Measurements from ENCODE around the gene PHETA2.
A peak's percentile ranks its signal among the peaks of the same experiment; 100 is the strongest.
"Not testable (repeated sequence)": the region's sequence is repeated elsewhere in the genome, so short reads cannot be mapped to it uniquely, and the experiment has no call there.

PHETA2 gene

GRCh38 chr22:42101199-42101598, 27.2 kb downstream of the PHETA2 start:
- H3K27ac ChIP-seq (ENCODE audit: insufficient read depth in 1 of 2, low read depth in 1 of 2, low read length in 2 of 2, poor library complexity in 1 of 2, severe bottlenecking in 2 of 2): no peak overlapping the region
- peak in 2 of 3 donors; percentile 59 to 61 for DNase-seq
- POLR2A ChIA-PET: interaction anchor here (0.6 kb wide), 1 partner anchor 23 kb away, joined by 4 read pairs; no protein-coding TSS in a partner anchor
- no peaks in the 10 kb centered on the region for H3K27me3 ChIP-seq (replicated peaks in 2 of 5; ENCODE audit: control insufficient read depth in 4 of 5, insufficient read depth in 5 of 5, low read length in 4 of 5)
- H3K9me3 ChIP-seq (ENCODE audit: control extremely low read depth in 1 of 5, control insufficient read depth in 4 of 5, insufficient read depth in 2 of 5, low read depth in 1 of 5, low read length in 4 of 5): peaks cover 12 to 63% (median 30%) of the 10 kb centered on the region in 5 experiments
- WGBS (ENCODE audit: insufficient coverage): no CpG with 5 or more reads among the region's 3 CpGs
- H3K4me1 ChIP-seq (ENCODE audit: control extremely low read depth in 1 of 4, control insufficient read depth in 4 of 4, insufficient read depth in 4 of 4, low read length in 3 of 4): no peaks in the 10 kb centered on the region
- CTCF ChIA-PET: interaction anchor here (1.5 to 2.6 kb wide), 2 partner anchors 11 kb away, joined by 6 to 9 read pairs; partner anchors contain the start of gene NDUFA6
- peak overlapping the region in 1 of 7 experiments; percentile 5 for H3K4me3 ChIP-seq (ENCODE audit: control insufficient read depth in 1 of 7, extremely low read depth in 1 of 7, insufficient read depth in 4 of 7, low read depth in 2 of 7, low read length in 6 of 7)
- peaks cover 0 to 16% (median 3%) of the 10 kb centered on the region in 4 experiments for H3K36me3 ChIP-seq (ENCODE audit: control insufficient read depth in 4 of 4, insufficient read depth in 4 of 4, low read length in 3 of 4)

- Histone ChIP-seq H3K4me3 (ENCODE audit: control insufficient read depth in 1 of 7, extremely low read depth in 1 of 7, insufficient read depth in 4 of 7, low read depth in 2 of 7, low read length in 6 of 7) (peak overlapping the region in 1 of 7 experiments; percentile 33), H3K9me3 (ENCODE audit: control extremely low read depth in 1 of 5, control insufficient read depth in 4 of 5, insufficient read depth in 2 of 5, low read depth in 1 of 5, low read length in 4 of 5) (peaks cover 9 to 57% (median 26%) of the 10 kb centered on the region in 5 experiments), H3K36me3 (ENCODE audit: control insufficient read depth in 4 of 4, insufficient read depth in 4 of 4, low read length in 3 of 4) (peaks cover 0 to 10% (median 1%) of the 10 kb centered on the region in 4 experiments)
- CTCF ChIA-PET: interaction anchor here (0.7 to 1.9 kb wide), 4 partner anchors 13 to 136 kb away, joined by 3 to 4 read pairs (median 3); partner anchors contain the start of gene CYP2D6
- POLR2A ChIA-PET; H3K27ac ChIP-seq (ENCODE audit: insufficient read depth in 1 of 2, low read depth in 1 of 2, low read length in 2 of 2, poor library complexity in 1 of 2, severe bottlenecking in 2 of 2); DNase-seq; H3K4me1 ChIP-seq (ENCODE audit: control extremely low read depth in 1 of 4, control insufficient read depth in 4 of 4, insufficient read depth in 4 of 4, low read length in 3 of 4); H3K27me3 ChIP-seq (replicated peaks in 2 of 5; ENCODE audit: control insufficient read depth in 4 of 5, insufficient read depth in 5 of 5, low read length in 4 of 5): not testable (repeated sequence)
- 98% methylated on average over 6 of the region's 6 CpGs for WGBS (ENCODE audit: insufficient coverage)
These were observed 30.3 kb downstream of the PHETA2 start for GRCh38 chr22:42104332-42104860.

DNA sequence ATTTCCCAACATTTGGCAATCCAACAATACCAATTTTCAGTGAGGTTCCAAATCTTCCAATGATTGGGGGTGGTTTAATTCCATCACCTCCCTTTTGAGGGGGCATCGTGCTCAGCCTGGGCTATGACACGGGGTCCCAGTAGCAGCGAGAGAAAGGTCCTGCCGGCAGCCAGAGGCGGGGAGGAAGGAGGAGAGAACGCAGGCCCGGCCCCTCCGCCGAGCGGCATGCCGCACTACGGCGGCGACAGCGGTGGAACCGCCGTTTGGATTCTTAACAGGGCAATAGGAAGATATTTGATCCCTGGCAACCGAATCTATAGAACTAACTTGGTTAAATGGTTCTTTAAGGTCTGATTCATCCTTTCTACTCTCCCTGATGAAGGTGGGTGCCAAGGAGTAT, 34.8 kb downstream of the PHETA2 start:
- no peak for DNase-seq
- no peak overlapping the region for H3K4me3 ChIP-seq (ENCODE audit: control insufficient read depth in 1 of 7, extremely low read depth in 1 of 7, insufficient read depth in 4 of 7, low read depth in 2 of 7, low read length in 6 of 7)
- 96% methylated on average over 5 of the region's 18 CpGs for WGBS (ENCODE audit: insufficient coverage)
- H3K9me3 ChIP-seq (ENCODE audit: control extremely low read depth in 1 of 5, control insufficient read depth in 4 of 5, insufficient read depth in 2 of 5, low read depth in 1 of 5, low read length in 4 of 5): peaks cover 0 to 29% (median 13%) of the 10 kb centered on the region in 5 experiments
- no peak overlapping the region for H3K27ac ChIP-seq (ENCODE audit: insufficient read depth in 1 of 2, low read depth in 1 of 2, low read length in 2 of 2, poor library complexity in 1 of 2, severe bottlenecking in 2 of 2)
- ChIA-PET CTCF (interaction anchor here (1.6 to 5.0 kb wide), 2 partner anchors 18 to 28 kb away, joined by 3 to 18 read pairs; partner anchors contain the start of gene NDUFA6), POLR2A (no interaction called here)
- no peaks in the 10 kb centered on the region for H3K4me1 ChIP-seq (ENCODE audit: control extremely low read depth in 1 of 4, control insufficient read depth in 4 of 4, insufficient read depth in 4 of 4, low read length in 3 of 4)
- peaks cover 0 to 8% (median 1%) of the 10 kb centered on the region in 4 experiments for H3K36me3 ChIP-seq (ENCODE audit: control insufficient read depth in 4 of 4, insufficient read depth in 4 of 4, low read length in 3 of 4)
- no peaks in the 10 kb centered on the region for H3K27me3 ChIP-seq (replicated peaks in 2 of 5; ENCODE audit: control insufficient read depth in 4 of 5, insufficient read depth in 5 of 5, low read length in 4 of 5)

DNA sequence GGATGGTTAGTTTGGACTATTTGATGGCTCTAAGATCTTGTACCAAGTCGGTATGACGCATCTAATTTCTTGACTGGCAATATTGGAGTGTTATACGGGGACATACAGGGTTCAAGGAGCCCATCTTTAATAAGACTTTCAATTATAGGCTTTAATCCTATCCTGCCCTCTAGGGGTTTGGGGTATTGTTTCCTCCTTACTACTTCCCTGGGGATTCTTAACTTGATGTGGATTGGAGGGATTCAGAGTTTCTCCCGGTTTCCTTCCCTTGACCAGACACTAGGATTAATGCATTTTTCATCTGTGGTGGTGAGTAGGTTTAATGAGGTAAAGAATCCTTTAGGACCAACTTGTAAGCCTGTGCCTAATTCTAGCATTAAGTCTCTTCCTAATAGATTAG, 37.8 kb downstream of the PHETA2 start:
- DNase-seq: no peak
- POLR2A ChIA-PET: no interaction called here
- no peaks in the 10 kb centered on the region for H3K27me3 ChIP-seq (replicated peaks in 2 of 5; ENCODE audit: control insufficient read depth in 4 of 5, insufficient read depth in 5 of 5, low read length in 4 of 5)
- H3K36me3 ChIP-seq (ENCODE audit: control insufficient read depth in 4 of 4, insufficient read depth in 4 of 4, low read length in 3 of 4): peaks cover 0 to 6% (median 0%) of the 10 kb centered on the region in 4 experiments
- CTCF ChIA-PET: interaction anchor here (1.1 to 5.0 kb wide), 8 partner anchors 19 to 147 kb away, joined by 3 to 18 read pairs (median 7); partner anchors contain the start of gene NDUFA6
- peaks cover 0 to 30% (median 11%) of the 10 kb centered on the region in 5 experiments for H3K9me3 ChIP-seq (ENCODE audit: control extremely low read depth in 1 of 5, control insufficient read depth in 4 of 5, insufficient read depth in 2 of 5, low read depth in 1 of 5, low read length in 4 of 5)
- H3K4me3 ChIP-seq (ENCODE audit: control insufficient read depth in 1 of 7, extremely low read depth in 1 of 7, insufficient read depth in 4 of 7, low read depth in 2 of 7, low read length in 6 of 7): no peak overlapping the region
- no peak overlapping the region for H3K27ac ChIP-seq (ENCODE audit: insufficient read depth in 1 of 2, low read depth in 1 of 2, low read length in 2 of 2, poor library complexity in 1 of 2, severe bottlenecking in 2 of 2)
- no peaks in the 10 kb centered on the region for H3K4me1 ChIP-seq (ENCODE audit: control extremely low read depth in 1 of 4, control insufficient read depth in 4 of 4, insufficient read depth in 4 of 4, low read length in 3 of 4)
- WGBS (ENCODE audit: insufficient coverage): 100% methylated on average over 2 of the region's 4 CpGs

GRCh38 chr22:42112793-42113192, 38.7 kb downstream of the PHETA2 start:
- H3K27ac ChIP-seq (ENCODE audit: insufficient read depth in 1 of 2, low read depth in 1 of 2, low read length in 2 of 2, poor library complexity in 1 of 2, severe bottlenecking in 2 of 2); H3K4me3 ChIP-seq (ENCODE audit: control insufficient read depth in 1 of 7, extremely low read depth in 1 of 7, insufficient read depth in 4 of 7, low read depth in 2 of 7, low read length in 6 of 7); H3K4me1 ChIP-seq (ENCODE audit: control extremely low read depth in 1 of 4, control insufficient read depth in 4 of 4, insufficient read depth in 4 of 4, low read length in 3 of 4); H3K36me3 ChIP-seq (ENCODE audit: control insufficient read depth in 4 of 4, insufficient read depth in 4 of 4, low read length in 3 of 4); H3K27me3 ChIP-seq (replicated peaks in 2 of 5; ENCODE audit: control insufficient read depth in 4 of 5, insufficient read depth in 5 of 5, low read length in 4 of 5): not testable (repeated sequence)
- H3K9me3 ChIP-seq (ENCODE audit: control extremely low read depth in 1 of 5, control insufficient read depth in 4 of 5, insufficient read depth in 2 of 5, low read depth in 1 of 5, low read length in 4 of 5): peaks cover 0 to 27% (median 11%) of the 10 kb centered on the region in 5 experiments
- ChIA-PET POLR2A (interaction anchor here (0.6 kb wide), 1 partner anchor 40 kb away, joined by 3 read pairs; no protein-coding TSS in a partner anchor), CTCF (interaction anchor here (0.7 to 1.9 kb wide), 9 partner anchors 11 to 148 kb away, joined by 3 to 13 read pairs (median 6); partner anchors contain the start of gene NDUFA6)
- DNase-seq: peak; percentile 39 to 52 (median 46)
- no CpG with 5 or more reads among the region's 4 CpGs for WGBS (ENCODE audit: insufficient coverage)

DNA sequence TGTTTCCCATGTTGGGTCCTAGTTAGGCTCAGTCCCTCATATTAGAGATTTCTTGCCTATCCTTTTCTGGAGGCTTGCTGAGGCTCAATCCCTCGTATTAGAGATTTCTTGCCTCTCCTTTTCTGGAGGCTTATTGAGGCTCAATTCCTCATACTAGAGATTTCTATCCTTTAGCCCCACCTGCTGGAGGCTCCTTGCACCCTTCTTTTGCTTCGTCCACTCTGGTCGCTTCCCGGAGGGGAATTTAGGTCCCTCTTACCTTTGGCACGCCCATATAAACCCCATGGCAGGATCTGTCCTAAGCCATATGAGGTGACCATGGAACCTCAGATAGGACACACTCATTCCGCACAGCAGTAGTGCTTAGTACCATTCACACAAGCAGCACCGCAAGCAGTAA, 40.7 kb downstream of the PHETA2 start:
- POLR2A ChIA-PET: no interaction called here
- WGBS (ENCODE audit: insufficient coverage): 98% methylated on average over 7 of the region's 7 CpGs
- H3K36me3 ChIP-seq (ENCODE audit: control insufficient read depth in 4 of 4, insufficient read depth in 4 of 4, low read length in 3 of 4): peaks cover 0 to 3% (median 0%) of the 10 kb centered on the region in 4 experiments
- no peak overlapping the region for H3K27ac ChIP-seq (ENCODE audit: insufficient read depth in 1 of 2, low read depth in 1 of 2, low read length in 2 of 2, poor library complexity in 1 of 2, severe bottlenecking in 2 of 2)
- H3K27me3 ChIP-seq (replicated peaks in 2 of 5; ENCODE audit: control insufficient read depth in 4 of 5, insufficient read depth in 5 of 5, low read length in 4 of 5): no peaks in the 10 kb centered on the region
- H3K9me3 ChIP-seq (ENCODE audit: control extremely low read depth in 1 of 5, control insufficient read depth in 4 of 5, insufficient read depth in 2 of 5, low read depth in 1 of 5, low read length in 4 of 5): peaks cover 0 to 27% (median 11%) of the 10 kb centered on the region in 5 experiments
- no peak overlapping the region for H3K4me3 ChIP-seq (ENCODE audit: control insufficient read depth in 1 of 7, extremely low read depth in 1 of 7, insufficient read depth in 4 of 7, low read depth in 2 of 7, low read length in 6 of 7)
- CTCF ChIA-PET: no interaction called here
- peaks cover 0 to 1% (median under 1%) of the 10 kb centered on the region in 4 experiments for H3K4me1 ChIP-seq (ENCODE audit: control extremely low read depth in 1 of 4, control insufficient read depth in 4 of 4, insufficient read depth in 4 of 4, low read length in 3 of 4)
- DNase-seq: no peak

- H3K9me3 ChIP-seq (ENCODE audit: control extremely low read depth in 1 of 5, control insufficient read depth in 4 of 5, insufficient read depth in 2 of 5, low read depth in 1 of 5, low read length in 4 of 5): peaks cover 0 to 27% (median 11%) of the 10 kb centered on the region in 5 experiments
- DNase-seq: peak in 2 of 3 donors; percentile 31 to 52
- H3K36me3 ChIP-seq (ENCODE audit: control insufficient read depth in 4 of 4, insufficient read depth in 4 of 4, low read length in 3 of 4); H3K4me1 ChIP-seq (ENCODE audit: control extremely low read depth in 1 of 4, control insufficient read depth in 4 of 4, insufficient read depth in 4 of 4, low read length in 3 of 4); POLR2A ChIA-PET; H3K27me3 ChIP-seq (replicated peaks in 2 of 5; ENCODE audit: control insufficient read depth in 4 of 5, insufficient read depth in 5 of 5, low read length in 4 of 5); H3K4me3 ChIP-seq (ENCODE audit: control insufficient read depth in 1 of 7, extremely low read depth in 1 of 7, insufficient read depth in 4 of 7, low read depth in 2 of 7, low read length in 6 of 7); H3K27ac ChIP-seq (ENCODE audit: insufficient read depth in 1 of 2, low read depth in 1 of 2, low read length in 2 of 2, poor library complexity in 1 of 2, severe bottlenecking in 2 of 2): not testable (repeated sequence)
- CTCF ChIA-PET: interaction anchor here (1.1 kb wide), 1 partner anchor 12 kb away, joined by 3 read pairs; no protein-coding TSS in a partner anchor
- whole genome bisulfite sequencing (ENCODE audit: insufficient coverage): 86% methylated on average over 5 of the region's 6 CpGs
These were observed 41.4 kb downstream of the PHETA2 start for GRCh38 chr22:42115420-42115830.

Measured in common myeloid progenitor, CD34-positive (primary cell).